Liver (tissue), 3 donors: Measurements from ENCODE around the gene NECTIN1.

Source experiments
- ATF3 ChIP-seq: IDR thresholded peaks from 2 replicates; pipeline ENCODE4 v1.6.1; 2016; ENCODE audit warnings: antibody characterized with exemption
- CTCF ChIP-seq: fragments of 150-350 bp; IDR thresholded peaks from 2 replicates; pipeline ENCODE4 v1.5.1; 2017; ENCODE audit warnings: improper control_type of control experiment, low read depth, low read length; ENCODE audit not compliant: missing input control
- GABPA ChIP-seq, 2 donors: IDR thresholded peaks in 1 of 2; conservative IDR thresholded peaks in 1 of 2; 2 replicates each; pipeline ENCODE4 v1.6.1; 2016; ENCODE audit warnings: antibody characterized with exemption in 2 of 2, mild to moderate bottlenecking in 1 of 2, moderate library complexity in 1 of 2
- HNF4A ChIP-seq, 2 donors: conservative IDR thresholded peaks; 2 replicates each; pipeline ENCODE4 v1.6.1; 2016; ENCODE audit warnings: antibody characterized with exemption in 2 of 2, mild to moderate bottlenecking in 2 of 2
- HNF4G ChIP-seq: IDR thresholded peaks from 2 replicates; pipeline ENCODE4 v1.6.1; 2016; ENCODE audit warnings: antibody characterized with exemption
- JUND ChIP-seq, 2 donors: IDR thresholded peaks; 2 replicates each; pipeline ENCODE4 v1.6.1; 2016; ENCODE audit warnings: antibody characterized with exemption in 2 of 2
- MAX ChIP-seq: IDR thresholded peaks from 2 replicates; pipeline ENCODE4 v1.6.1; 2016; ENCODE audit warnings: antibody characterized with exemption
- NR2F2 ChIP-seq: IDR thresholded peaks from 2 replicates; pipeline ENCODE4 v1.6.1; 2016; ENCODE audit warnings: antibody characterized with exemption
- RAD21 ChIP-seq, 2 donors: IDR thresholded peaks; 2 replicates each; pipeline ENCODE4 v1.6.1; 2016; ENCODE audit warnings: antibody characterized with exemption in 2 of 2, mild to moderate bottlenecking in 2 of 2
- REST ChIP-seq: IDR thresholded peaks from 2 replicates; pipeline ENCODE4 v1.6.1; 2016; ENCODE audit warnings: antibody characterized with exemption, mild to moderate bottlenecking
- SP1 ChIP-seq: IDR thresholded peaks from 2 replicates; pipeline ENCODE4 v1.6.1; 2018; ENCODE audit warnings: antibody characterized with exemption, mild to moderate bottlenecking
- TAF1 ChIP-seq: conservative IDR thresholded peaks from 2 replicates; pipeline ENCODE4 v1.6.1; 2016; ENCODE audit warnings: antibody characterized with exemption, mild to moderate bottlenecking
- YY1 ChIP-seq: IDR thresholded peaks from 2 replicates; pipeline ENCODE4 v1.6.1; 2016; ENCODE audit warnings: antibody characterized with exemption, mild to moderate bottlenecking
- donor health status: healthy.
- donor health status: healthy.

- TF ChIP-seq CTCF (no peak), YY1 (no peak), SP1 (no peak), RAD21 (IDR thresholded peaks at IDR 0.05) (no peak), REST (no peak), JUND (IDR thresholded peaks at IDR 0.05) (no peak), ATF3 (no peak), GABPA (IDR thresholded peaks at IDR 0.05 in 1 of 2, conservative IDR thresholded peaks at IDR 0.05 in 1 of 2) (no peak), TAF1 (no peak), NR2F2 (no peak), MAX (no peak), HNF4G (no peak), HNF4A (conservative IDR thresholded peaks at IDR 0.05) (no peak)
These were observed 14.4 kb downstream of the NECTIN1 start for GRCh38 chr11:119714590-119714989.
